Measurements from ENCODE around the gene EGR4.

DNA sequence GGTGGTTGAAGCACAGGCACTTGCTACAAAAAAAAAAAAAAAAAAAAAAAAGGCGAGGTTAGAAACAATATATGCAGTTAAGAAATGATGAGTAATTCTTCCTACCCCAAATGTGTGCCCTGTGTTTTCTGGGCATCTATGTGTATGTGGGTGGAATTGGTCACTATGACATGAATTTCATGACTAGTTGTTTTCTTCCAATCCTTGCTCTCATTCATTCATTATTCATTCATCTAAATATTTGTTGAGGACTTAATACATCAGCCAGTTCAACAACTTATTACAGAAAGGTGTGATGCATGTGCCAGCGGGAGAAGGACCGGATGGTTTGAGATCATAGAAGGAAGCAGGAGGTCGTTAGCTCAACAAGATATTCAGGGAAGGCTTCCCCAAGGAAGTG, 8.3 kb upstream of the EGR4 start:
- TF ChIP-seq, protein P1, sequence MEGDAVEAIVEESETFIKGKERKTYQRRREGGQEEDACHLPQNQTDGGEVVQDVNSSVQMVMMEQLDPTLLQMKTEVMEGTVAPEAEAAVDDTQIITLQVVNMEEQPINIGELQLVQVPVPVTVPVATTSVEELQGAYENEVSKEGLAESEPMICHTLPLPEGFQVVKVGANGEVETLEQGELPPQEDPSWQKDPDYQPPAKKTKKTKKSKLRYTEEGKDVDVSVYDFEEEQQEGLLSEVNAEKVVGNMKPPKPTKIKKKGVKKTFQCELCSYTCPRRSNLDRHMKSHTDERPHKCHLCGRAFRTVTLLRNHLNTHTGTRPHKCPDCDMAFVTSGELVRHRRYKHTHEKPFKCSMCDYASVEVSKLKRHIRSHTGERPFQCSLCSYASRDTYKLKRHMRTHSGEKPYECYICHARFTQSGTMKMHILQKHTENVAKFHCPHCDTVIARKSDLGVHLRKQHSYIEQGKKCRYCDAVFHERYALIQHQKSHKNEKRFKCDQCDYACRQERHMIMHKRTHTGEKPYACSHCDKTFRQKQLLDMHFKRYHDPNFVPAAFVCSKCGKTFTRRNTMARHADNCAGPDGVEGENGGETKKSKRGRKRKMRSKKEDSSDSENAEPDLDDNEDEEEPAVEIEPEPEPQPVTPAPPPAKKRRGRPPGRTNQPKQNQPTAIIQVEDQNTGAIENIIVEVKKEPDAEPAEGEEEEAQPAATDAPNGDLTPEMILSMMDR (IDR thresholded peaks at IDR 0.05), result no peak
- TF ChIP-seq POLR2A (IDR thresholded peaks at IDR 0.05), result no peak

Data from uterus (tissue), 2 donors.